HepG2 (cell line): Measurements from ENCODE around the gene RBM44. TPM values are rescaled to one million over a fixed set of nuclear protein-coding genes. Genes with fewer than 3 reads are reported as not detected.

Experiments
- FOSL2 ChIP-seq: sonication (generic); formaldehyde crosslinking; IDR thresholded peaks from 2 replicates; pipeline ENCODE4 v1.4.0; 2020; ENCODE audit warnings: missing genetic modification reagents
- GABPB1 ChIP-seq: IDR thresholded peaks from 2 replicates; pipeline ENCODE4 v1.6.1; 2016; ENCODE audit warnings: mild to moderate bottlenecking, missing genetic modification reagents, moderate library complexity, missing compliant biosample characterization
- MIXL1 ChIP-seq: IDR thresholded peaks from 2 replicates; pipeline ENCODE4 v1.6.1; 2016
- NR2F6 ChIP-seq, 2 experiments: IDR thresholded peaks; 2 replicates each; pipeline ENCODE4 v1.6.1; 2016; ENCODE audit warnings: antibody characterized with exemption in 1 of 2, mild to moderate bottlenecking in 1 of 2
- PAXIP1 ChIP-seq: sonication (generic); formaldehyde crosslinking; conservative IDR thresholded peaks from 2 replicates; pipeline ENCODE4 v1.4.0; 2020; ENCODE audit warnings: mild to moderate bottlenecking, missing genetic modification reagents, moderate library complexity
- PITX1 ChIP-seq: sonication (generic); formaldehyde crosslinking; IDR thresholded peaks from 2 replicates; pipeline ENCODE4 v1.5.1; 2020; ENCODE audit warnings: mild to moderate bottlenecking, missing genetic modification reagents
- SMAD3 ChIP-seq: sonication (generic); formaldehyde crosslinking; IDR thresholded peaks from 2 replicates; pipeline ENCODE4 v1.4.0; 2020; ENCODE audit warnings: missing genetic modification reagents
- SMC3 ChIP-seq: IDR thresholded peaks from 2 replicates; pipeline ENCODE4 v1.6.1; 2011; ENCODE audit warnings: low read length, improper control_type of control experiment
- SOX13 ChIP-seq, 3 experiments: fragments of 450-650 bp in 1 of 3; sonication (generic) in 1 of 3; formaldehyde crosslinking in 1 of 3; IDR thresholded peaks in 2 of 3; conservative IDR thresholded peaks in 1 of 3; 2 replicates each; pipeline versions ENCODE4 v1.5.0 to v1.6.1; 2016 to 2020; ENCODE audit warnings: antibody characterized with exemption in 1 of 3, mild to moderate bottlenecking in 1 of 3, missing compliant biosample characterization in 1 of 3, missing genetic modification reagents in 1 of 3, moderate library complexity in 1 of 3
- SUZ12 ChIP-seq: fragments of 150-350 bp; IDR thresholded peaks from 2 replicates; pipeline ENCODE4 v1.6.1; 2014; ENCODE audit warnings: low read depth, low read length
- TEAD3 ChIP-seq: optimal IDR thresholded peaks from 2 replicates; pipeline ENCODE3; 2016; ENCODE audit warnings: borderline replicate concordance
- ZMYM4 ChIP-seq: sonication (generic); formaldehyde crosslinking; IDR thresholded peaks from 2 replicates; pipeline ENCODE4 v1.8.1; 2023; ENCODE audit warnings: mild to moderate bottlenecking, missing genetic modification reagents
- ZNF234 ChIP-seq: sonication (generic); formaldehyde crosslinking; conservative IDR thresholded peaks from 2 replicates; pipeline ENCODE4 v1.5.1; 2020; ENCODE audit warnings: mild to moderate bottlenecking, missing genetic modification reagents
- ZNF292 ChIP-seq: sonication (generic); formaldehyde crosslinking; IDR thresholded peaks from 2 replicates; pipeline ENCODE4 v1.8.1; 2022; ENCODE audit warnings: mild to moderate bottlenecking, low read depth, missing genetic modification reagents, borderline replicate concordance
- ZNF432 ChIP-seq: sonication (generic); formaldehyde crosslinking; IDR thresholded peaks from 2 replicates; pipeline ENCODE4 v1.5.0; 2020; ENCODE audit warnings: missing genetic modification reagents, mild to moderate bottlenecking, borderline replicate concordance
- ZZZ3 ChIP-seq: sonication (generic); formaldehyde crosslinking; IDR thresholded peaks from 2 replicates; pipeline ENCODE4 v1.4.0; 2020; ENCODE audit warnings: missing genetic modification reagents, mild to moderate bottlenecking, borderline replicate concordance
- polyA plus RNA-seq, 8 experiments: library from polyadenylated mRNA; depleted of rRNA in 3 of 8; stranded (reverse) in 7 of 8; unstranded in 1 of 8; fragments of >200 nt; fragmentation: Illumina TruSeq in 4 of 8; extraction: Trizol in 4 of 8; gene quantifications; 2 replicates each; pipeline versions ENCODE4 v1.2.1 to v1.2.3, GENCODE V29; 2011 to 2016; ENCODE audit warnings: low read depth in 4 of 8, missing spikeins in 1 of 8, mixed read lengths in 1 of 8; ENCODE audit not compliant: insufficient read depth in 1 of 8
- total RNA-seq, 5 experiments: library from RNA; depleted of rRNA; stranded (reverse); fragments of >200 nt; fragmentation: Illumina TruSeq; extraction: Trizol; gene quantifications; 2 replicates each; pipeline ENCODE4 v1.2.3, GENCODE V29; 2016; ENCODE audit warnings: low read depth in 1 of 5
- TF ChIP-seq, protein P1 (sequence below): sonication (generic); formaldehyde crosslinking; IDR thresholded peaks from 2 replicates; pipeline ENCODE4 v1.4.0; 2020; ENCODE audit warnings: missing genetic modification reagents
- TF ChIP-seq, protein P2 (sequence below): sonication (generic); formaldehyde crosslinking; IDR thresholded peaks from 2 replicates; pipeline ENCODE4 v1.4.0; 2020; ENCODE audit warnings: missing genetic modification reagents, borderline replicate concordance

Gene RBM44
- total and polyA plus RNA-seq, 2 of the 13 experiments (the other 11 are each of a cell fraction or from before 2014, with no cell fraction given) = 0.13 to 0.50 TPM

DNA sequence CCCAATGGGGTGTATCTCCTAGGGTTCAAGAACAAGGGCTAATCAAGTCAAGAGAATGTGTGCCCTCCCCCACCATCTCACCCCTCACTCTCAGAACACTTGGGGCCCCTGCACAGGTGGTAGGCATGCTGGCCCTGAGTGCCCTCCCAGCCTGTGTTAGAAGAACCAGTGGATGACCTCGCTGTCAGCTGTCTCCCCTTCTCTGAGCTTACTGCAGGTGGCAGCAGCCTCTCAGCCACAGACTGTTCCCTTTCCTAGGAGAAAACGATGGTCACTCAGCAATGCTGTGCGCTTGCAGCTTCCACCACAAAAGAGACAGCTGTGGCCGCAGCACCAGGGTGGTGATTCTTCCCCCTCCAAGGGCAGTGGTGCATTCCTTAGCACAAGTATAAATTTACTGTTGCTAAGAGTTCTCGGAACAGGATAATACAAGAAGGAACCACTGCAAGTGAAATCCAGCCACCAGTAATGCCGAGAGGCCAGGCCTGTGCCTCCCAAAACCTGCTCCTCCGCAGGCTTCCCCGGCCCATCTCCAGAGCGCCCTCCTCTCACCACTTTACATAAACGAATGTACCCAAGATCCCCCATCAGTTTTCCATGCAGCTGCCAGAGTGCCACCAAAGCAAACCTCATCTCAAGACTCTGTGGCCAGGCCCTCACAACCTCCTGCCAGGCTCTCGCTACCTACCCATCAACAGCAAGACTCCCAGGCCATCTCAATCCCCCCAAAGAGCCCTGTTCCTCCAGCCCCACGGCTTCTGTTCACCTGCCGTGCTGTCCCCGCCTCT is 59.9 kb downstream of the RBM44 start (continued):
- no peak for TF ChIP-seq PAXIP1
- no peak for TF ChIP-seq ZNF234 (CRISPR knock-in tag)
- TF ChIP-seq, protein P1, sequence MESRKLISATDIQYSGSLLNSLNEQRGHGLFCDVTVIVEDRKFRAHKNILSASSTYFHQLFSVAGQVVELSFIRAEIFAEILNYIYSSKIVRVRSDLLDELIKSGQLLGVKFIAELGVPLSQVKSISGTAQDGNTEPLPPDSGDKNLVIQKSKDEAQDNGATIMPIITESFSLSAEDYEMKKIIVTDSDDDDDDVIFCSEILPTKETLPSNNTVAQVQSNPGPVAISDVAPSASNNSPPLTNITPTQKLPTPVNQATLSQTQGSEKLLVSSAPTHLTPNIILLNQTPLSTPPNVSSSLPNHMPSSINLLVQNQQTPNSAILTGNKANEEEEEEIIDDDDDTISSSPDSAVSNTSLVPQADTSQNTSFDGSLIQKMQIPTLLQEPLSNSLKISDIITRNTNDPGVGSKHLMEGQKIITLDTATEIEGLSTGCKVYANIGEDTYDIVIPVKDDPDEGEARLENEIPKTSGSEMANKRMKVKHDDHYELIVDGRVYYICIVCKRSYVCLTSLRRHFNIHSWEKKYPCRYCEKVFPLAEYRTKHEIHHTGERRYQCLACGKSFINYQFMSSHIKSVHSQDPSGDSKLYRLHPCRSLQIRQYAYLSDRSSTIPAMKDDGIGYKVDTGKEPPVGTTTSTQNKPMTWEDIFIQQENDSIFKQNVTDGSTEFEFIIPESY = peak; percentile 20; the same call in 1 of the 2 replicates
- TF ChIP-seq SMAD3 = 0 out of 2 replicates have a peak, but pooled peaks have one; percentile 66
- peak; percentile 62; the same call in 1 of the 2 replicates for TF ChIP-seq ZNF292 (CRISPR knock-in tag)
- TF ChIP-seq GABPB1 (CRISPR knock-in tag) = 0 out of 2 replicates have a peak, but pooled peaks have one; percentile 28
- no peak for TF ChIP-seq ZZZ3 (CRISPR knock-in tag)
- 0 out of 2 replicates have a peak, but pooled peaks have one; percentile 28 for TF ChIP-seq PITX1 (CRISPR knock-in tag)
- TF ChIP-seq SUZ12 = 0 out of 2 replicates have a peak, but pooled peaks have one; percentile 6
- TF ChIP-seq SMC3 = peak; percentile 95
- no peak for TF ChIP-seq ZNF432 (CRISPR knock-in tag)
- peak; percentile 51 for TF ChIP-seq TEAD3
- TF ChIP-seq, protein P2, sequence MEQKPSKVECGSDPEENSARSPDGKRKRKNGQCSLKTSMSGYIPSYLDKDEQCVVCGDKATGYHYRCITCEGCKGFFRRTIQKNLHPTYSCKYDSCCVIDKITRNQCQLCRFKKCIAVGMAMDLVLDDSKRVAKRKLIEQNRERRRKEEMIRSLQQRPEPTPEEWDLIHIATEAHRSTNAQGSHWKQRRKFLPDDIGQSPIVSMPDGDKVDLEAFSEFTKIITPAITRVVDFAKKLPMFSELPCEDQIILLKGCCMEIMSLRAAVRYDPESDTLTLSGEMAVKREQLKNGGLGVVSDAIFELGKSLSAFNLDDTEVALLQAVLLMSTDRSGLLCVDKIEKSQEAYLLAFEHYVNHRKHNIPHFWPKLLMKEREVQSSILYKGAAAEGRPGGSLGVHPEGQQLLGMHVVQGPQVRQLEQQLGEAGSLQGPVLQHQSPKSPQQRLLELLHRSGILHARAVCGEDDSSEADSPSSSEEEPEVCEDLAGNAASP (CRISPR knock-in tag) = peak; percentile 49
- peak; percentile 25; the same call in 1 of the 2 replicates for TF ChIP-seq ZMYM4 (CRISPR knock-in tag)
- peak; percentile 56; the same call in 1 of the 2 replicates for TF ChIP-seq MIXL1 (CRISPR knock-in tag)
- TF ChIP-seq SOX13 (IDR thresholded peaks at IDR 0.05) = no peak
- TF ChIP-seq SOX13 (CRISPR knock-in tag; conservative IDR thresholded peaks at IDR 0.05 in 1 of 2, IDR thresholded peaks at IDR 0.05 in 1 of 2) = 0 out of 4 replicates have a peak, but pooled peaks of 1 of the 2 experiments have one; percentile 4
- TF ChIP-seq NR2F6 (IDR thresholded peaks at IDR 0.05) = no peak
- TF ChIP-seq NR2F6 (CRISPR knock-in tag; IDR thresholded peaks at IDR 0.05) = peak; percentile 63; the same call in 1 of the 2 replicates
- TF ChIP-seq FOSL2 (CRISPR knock-in tag) = peak; percentile 53
